ENCODE measurements around the gene SPHKAP.
"Not testable (repeated sequence)": the region's sequence is repeated elsewhere in the genome, so short reads cannot be mapped to it uniquely, and the experiment has no call there.

DNA sequence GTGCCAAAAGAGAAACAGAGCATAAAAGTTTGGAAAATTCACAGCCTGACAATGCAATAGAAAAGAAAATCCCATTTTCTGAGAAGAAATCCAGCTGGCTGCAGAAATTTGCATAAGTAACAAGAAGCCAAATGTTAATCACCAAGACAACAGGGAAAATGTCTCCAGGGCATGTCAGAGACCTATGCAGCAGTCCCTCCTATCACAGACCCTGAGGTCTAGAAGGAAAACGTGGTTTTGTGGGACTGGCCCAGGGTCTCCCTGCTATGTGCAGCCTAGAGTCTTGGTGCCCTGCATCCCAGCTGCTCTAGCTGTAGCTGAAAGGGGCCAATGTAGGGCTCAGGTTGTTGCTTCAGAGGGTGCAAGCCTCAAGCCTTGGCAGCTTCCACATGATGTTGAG, 104.8 kb downstream of the SPHKAP start:
- not testable (repeated sequence) for TF ChIP-seq ZNF830 (tag by site-specific recombination; IDR thresholded peaks at IDR 0.05; ENCODE audit: low read depth); ZNF777 (tag by site-specific recombination; IDR thresholded peaks at IDR 0.05; ENCODE audit: borderline replicate concordance); ZNF10 (tag by site-specific recombination; IDR thresholded peaks at IDR 0.05); HOXD13 (CRISPR knock-in tag; IDR thresholded peaks at IDR 0.05; ENCODE audit: borderline replicate concordance); ZBTB1 (tag by site-specific recombination; IDR thresholded peaks at IDR 0.05); YY1 (tag by site-specific recombination; IDR thresholded peaks at IDR 0.05)
- TF ChIP-seq, protein P1, sequence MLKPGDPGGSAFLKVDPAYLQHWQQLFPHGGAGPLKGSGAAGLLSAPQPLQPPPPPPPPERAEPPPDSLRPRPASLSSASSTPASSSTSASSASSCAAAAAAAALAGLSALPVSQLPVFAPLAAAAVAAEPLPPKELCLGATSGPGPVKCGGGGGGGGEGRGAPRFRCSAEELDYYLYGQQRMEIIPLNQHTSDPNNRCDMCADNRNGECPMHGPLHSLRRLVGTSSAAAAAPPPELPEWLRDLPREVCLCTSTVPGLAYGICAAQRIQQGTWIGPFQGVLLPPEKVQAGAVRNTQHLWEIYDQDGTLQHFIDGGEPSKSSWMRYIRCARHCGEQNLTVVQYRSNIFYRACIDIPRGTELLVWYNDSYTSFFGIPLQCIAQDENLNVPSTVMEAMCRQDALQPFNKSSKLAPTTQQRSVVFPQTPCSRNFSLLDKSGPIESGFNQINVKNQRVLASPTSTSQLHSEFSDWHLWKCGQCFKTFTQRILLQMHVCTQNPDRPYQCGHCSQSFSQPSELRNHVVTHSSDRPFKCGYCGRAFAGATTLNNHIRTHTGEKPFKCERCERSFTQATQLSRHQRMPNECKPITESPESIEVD (tag by site-specific recombination; IDR thresholded peaks at IDR 0.05) = not testable (repeated sequence)
- TF ChIP-seq, protein P2, sequence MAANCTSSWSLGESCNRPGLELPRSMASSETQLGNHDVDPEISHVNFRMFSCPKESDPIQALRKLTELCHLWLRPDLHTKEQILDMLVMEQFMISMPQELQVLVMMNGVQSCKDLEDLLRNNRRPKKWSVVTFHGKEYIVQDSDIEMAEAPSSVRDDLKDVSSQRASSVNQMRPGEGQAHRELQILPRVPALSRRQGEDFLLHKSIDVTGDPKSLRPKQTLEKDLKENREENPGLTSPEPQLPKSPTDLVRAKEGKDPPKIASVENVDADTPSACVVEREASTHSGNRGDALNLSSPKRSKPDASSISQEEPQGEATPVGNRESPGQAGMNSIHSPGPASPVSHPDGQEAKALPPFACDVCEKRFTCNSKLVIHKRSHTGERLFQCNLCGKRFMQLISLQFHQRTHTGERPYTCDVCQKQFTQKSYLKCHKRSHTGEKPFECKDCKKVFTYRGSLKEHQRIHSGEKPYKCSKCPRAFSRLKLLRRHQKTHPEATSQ (tag by site-specific recombination; IDR thresholded peaks at IDR 0.05) = not testable (repeated sequence)
- TF ChIP-seq, protein P3, sequence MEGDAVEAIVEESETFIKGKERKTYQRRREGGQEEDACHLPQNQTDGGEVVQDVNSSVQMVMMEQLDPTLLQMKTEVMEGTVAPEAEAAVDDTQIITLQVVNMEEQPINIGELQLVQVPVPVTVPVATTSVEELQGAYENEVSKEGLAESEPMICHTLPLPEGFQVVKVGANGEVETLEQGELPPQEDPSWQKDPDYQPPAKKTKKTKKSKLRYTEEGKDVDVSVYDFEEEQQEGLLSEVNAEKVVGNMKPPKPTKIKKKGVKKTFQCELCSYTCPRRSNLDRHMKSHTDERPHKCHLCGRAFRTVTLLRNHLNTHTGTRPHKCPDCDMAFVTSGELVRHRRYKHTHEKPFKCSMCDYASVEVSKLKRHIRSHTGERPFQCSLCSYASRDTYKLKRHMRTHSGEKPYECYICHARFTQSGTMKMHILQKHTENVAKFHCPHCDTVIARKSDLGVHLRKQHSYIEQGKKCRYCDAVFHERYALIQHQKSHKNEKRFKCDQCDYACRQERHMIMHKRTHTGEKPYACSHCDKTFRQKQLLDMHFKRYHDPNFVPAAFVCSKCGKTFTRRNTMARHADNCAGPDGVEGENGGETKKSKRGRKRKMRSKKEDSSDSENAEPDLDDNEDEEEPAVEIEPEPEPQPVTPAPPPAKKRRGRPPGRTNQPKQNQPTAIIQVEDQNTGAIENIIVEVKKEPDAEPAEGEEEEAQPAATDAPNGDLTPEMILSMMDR (tag by site-specific recombination; IDR thresholded peaks at IDR 0.05) = not testable (repeated sequence)
- TF ChIP-seq, protein P4, sequence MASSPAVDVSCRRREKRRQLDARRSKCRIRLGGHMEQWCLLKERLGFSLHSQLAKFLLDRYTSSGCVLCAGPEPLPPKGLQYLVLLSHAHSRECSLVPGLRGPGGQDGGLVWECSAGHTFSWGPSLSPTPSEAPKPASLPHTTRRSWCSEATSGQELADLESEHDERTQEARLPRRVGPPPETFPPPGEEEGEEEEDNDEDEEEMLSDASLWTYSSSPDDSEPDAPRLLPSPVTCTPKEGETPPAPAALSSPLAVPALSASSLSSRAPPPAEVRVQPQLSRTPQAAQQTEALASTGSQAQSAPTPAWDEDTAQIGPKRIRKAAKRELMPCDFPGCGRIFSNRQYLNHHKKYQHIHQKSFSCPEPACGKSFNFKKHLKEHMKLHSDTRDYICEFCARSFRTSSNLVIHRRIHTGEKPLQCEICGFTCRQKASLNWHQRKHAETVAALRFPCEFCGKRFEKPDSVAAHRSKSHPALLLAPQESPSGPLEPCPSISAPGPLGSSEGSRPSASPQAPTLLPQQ (tag by site-specific recombination; IDR thresholded peaks at IDR 0.05) = not testable (repeated sequence)

Measured in HEK293 (cell line).